NCI-H1105 (cell line): ENCODE data around the gene FLOT1.

ENCODE experiments used
- DNase-seq: peaks from one replicate; lab custom pipeline; 2025; lab: John Stamatoyannopoulos, UW

The FLOT1 gene

DNA sequence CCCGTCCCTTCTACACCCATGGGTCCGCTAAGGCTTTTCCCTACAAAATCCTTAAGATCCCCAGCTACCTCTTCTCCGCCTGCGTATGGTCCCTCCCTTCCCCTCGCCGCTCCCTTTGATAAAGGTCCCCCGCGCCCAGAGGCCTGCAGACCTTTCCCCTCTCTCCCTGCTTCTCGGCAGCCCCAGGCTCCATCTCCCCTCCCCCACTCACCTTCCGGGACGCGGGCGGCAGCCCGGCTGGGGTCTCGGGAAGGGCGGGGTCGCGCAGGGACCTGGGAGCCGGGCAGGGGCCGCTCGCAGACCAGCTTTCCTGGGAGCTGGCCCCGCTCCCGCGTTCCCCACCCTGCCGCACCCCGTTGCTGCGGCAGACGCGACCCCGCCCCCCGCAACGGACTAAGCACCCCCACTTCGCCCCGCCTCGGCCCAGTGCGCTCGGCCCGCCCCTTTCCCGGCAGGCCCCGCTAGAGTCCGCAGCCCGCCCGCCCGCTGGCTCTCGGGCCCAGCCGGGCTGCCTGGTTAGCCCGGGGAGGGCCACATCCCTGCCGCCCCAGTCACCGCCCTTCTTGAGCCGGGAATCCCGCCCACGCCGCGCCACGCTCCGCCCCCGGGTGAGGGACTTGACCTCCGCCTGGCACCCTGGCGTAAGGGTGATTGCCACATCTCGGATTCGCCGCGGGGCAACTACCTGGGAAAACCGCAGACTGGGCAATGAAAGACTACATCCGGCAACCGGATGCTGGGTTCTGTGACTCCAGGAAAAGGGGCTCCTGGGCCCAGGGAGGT lies at the start of gene FLOT1:
FLOT1 (minus strand) TSS at position 372 of the 783 bp plus-strand sequence. CDS start 498 bp downstream, outside the sequence.
- peak; percentile 81 for DNase-seq

DNA sequence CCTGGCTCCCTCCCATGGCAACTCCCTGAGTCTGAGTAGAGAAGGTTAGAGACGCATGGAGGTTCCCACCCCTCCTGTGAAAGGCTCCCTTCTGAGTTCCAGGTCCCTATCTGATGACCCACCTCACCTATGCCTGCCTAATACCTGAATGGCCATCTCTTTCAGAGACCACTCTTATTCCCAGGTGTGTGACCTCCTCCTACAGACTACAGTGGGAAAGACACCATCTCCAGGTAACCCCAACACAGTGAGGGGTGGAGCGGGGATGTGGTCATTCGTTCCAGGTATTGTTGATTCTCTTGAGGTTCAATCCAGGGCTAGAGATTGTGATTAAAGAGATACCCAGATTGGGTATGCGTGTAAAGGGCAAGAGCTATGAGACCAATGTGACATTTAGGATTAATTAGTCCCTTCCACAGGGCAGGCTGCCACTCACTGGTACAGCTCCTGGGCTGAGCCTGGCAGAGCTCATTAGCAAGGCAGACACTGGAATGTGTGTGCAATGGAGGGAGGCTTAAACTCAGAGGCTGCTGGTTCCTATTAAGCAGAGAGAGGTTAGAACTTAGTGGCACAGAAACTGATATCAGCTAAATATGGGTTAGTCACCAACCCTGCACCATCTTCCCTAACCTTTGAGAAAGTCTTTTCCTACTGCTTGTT lies 48.4 kb upstream of the FLOT1 start:
- DNase-seq = no peak

GRCh38 chr6:30789606-30790005 lies 47.1 kb upstream of the FLOT1 start:
- DNase-seq = no peak

DNA sequence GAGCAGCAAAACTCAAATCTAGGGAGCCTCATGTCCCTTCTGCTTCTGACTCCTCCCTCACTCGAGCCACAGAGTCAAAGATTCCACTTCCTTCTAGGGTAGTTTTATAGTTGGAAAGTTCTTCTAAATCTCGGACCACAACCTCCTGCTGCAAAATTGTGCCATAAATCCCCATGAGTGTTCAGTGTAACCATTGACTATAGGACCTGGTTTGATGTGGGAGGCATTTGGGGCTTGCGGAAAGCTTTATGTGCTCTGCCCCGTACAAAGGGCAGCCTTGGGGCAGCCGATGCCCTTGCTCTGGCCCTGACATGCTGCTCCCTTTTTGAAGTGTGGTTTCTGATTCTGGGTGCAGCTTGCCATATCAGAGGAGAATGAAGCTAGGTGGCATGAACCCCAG lies 45.5 kb upstream of the FLOT1 start:
- no peak for DNase-seq

DNA sequence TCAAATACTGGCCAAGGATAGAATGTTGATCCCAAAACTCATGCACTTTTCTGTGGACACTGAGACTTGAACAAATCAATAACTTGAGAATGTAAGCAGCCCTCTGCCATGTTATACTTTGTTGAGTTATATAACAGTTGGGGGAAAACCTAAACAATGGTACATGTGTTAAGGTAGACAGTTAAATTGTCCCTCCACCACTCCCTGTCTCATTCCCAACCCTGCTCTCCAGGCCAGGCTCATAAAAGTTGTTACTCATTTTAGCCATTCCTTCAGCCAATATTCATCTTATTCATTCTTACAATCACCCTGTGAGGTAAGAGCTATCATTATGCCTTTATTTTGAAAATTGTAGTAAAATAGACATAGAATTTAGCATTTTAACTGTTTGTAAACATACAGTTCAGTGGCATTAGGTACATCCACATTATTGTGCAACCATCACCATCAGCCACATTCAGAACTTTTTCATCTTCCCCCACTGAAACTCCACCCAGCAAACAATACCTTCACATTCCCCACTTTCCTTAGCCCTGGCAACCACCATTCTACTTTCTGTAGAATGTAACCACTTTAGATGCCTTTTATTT lies 40.0 kb upstream of the FLOT1 start:
- DNase-seq = no peak

DNA sequence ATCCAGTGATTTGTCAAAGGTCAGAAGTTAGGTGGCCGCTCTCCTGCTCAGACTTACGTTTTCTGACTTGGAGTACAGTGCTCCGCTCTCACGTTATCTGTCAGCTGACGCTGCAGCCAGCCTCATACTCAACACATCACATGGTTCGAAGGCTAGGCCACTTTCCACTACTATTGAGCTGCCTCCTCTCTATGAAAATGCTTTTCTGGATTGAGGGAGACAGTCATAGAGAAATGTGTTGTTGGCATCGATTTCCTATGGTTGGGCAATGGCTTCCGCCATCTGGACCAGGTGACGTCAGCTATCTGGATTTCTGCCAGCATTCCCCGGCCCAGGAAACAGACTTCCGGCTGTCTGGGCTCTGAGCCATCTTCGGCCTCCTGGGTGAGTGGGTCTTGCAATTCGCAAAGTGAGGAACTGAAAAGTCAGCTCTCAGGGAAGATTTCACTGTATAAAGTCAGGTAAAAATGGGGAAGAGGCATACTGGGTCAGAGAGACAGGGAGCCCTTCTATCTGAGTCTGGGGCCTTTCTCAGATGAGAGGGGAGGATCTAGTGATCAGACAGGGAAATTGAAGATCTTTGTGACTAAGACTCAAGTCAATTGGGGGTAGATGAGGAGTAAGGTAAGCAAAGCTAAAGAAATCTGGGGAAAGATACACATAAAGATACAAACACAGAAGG lies 39.4 kb upstream of the FLOT1 start:
- DNase-seq = peak; percentile 92

GRCh38 chr6:30781395-30781742 lies 38.9 kb upstream of the FLOT1 start:
- no peak for DNase-seq

- DNase-seq = no peak
Observed at GRCh38 chr6:30780642-30780920, 38.1 kb upstream of the FLOT1 start.

- no peak for DNase-seq
Observed at GRCh38 chr6:30779850-30780641, 37.6 kb upstream of the FLOT1 start.

DNA sequence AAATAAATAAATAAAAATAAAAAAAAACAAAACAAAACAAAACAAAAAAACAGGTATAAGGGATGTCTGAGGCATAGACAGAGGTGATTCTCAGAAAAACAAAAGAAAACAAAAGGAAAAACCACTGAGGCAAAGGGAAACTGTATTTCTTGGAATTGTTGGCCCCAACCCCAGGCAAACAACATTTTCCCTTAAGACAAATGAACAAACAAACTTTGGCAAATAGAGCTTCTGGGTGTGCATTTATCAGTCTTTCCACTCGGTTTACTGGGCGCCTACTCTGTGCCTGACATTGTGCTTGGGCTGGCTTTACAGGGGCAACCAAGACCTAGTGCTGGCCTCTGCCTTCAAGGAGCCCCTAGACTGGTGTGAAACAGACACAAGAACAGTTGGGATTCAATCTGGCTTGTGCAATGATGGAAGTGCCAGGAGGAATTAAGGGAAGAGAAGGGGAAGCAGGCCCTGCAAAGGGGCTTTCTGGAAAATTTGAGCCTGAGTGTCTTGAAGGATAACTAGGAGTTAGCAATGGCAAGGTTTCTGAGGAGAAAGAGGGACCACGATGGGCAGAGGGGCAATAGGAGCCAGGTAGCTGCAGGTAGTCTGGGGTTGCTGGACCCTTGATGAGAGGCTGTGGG lies 35.6 kb upstream of the FLOT1 start:
- no peak for DNase-seq

GRCh38 chr6:30777155-30777485 lies 34.6 kb upstream of the FLOT1 start:
- no peak for DNase-seq

DNA sequence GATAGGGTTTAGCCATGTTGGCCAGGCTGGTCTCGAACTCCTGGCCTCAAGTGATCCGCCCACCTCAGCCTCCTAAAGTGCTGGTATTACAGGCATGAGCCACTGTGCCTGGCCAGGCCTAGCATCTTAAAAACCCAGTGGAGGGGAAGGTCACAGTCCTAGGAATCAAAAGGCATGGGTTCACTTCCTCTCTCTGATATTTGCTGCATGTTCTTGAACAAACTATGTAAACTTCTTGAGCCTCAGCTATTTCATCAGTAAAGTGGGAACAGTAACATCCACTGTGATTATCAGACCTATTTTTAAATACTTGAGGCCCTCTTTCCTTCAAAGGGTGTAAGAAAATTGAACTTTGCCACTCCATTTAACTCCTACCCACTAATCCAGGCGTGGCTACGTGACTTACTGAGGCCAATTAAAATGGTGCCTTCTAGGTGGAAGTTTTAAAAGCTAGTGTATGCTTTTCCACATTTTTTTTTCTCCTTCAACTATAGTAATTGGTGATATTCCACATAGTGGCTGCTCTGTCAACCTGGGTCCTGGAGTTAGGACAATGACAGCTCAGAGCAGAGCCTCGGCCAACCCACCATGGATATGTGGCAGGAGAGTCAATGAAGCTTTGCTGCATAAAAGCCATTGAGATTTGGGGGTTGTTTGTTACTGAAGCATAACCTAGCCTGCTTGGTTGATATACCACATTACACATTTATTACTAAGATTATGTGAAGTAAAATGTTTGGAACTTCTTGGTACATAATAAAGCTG lies 34.1 kb upstream of the FLOT1 start:
- DNase-seq = no peak

DNA sequence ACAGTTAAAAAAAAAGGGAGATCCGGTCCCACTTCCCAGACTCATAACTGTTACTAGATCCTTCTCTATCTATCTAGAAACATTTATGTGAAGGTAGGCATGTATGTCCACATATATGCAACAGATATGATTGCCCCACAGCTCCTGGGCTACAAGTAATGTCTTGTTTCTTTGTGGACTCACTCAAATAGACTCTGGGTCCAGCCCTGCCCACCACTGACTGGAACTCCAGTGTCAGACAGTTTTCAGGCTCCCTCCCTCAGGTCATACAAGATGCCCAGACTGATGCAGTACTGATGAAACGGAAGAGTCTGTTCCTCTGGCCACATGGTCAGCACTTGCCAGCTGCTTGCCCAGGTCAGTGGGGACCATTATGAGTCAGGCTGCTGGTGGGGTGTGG lies 32.6 kb upstream of the FLOT1 start:
- no peak for DNase-seq

DNA sequence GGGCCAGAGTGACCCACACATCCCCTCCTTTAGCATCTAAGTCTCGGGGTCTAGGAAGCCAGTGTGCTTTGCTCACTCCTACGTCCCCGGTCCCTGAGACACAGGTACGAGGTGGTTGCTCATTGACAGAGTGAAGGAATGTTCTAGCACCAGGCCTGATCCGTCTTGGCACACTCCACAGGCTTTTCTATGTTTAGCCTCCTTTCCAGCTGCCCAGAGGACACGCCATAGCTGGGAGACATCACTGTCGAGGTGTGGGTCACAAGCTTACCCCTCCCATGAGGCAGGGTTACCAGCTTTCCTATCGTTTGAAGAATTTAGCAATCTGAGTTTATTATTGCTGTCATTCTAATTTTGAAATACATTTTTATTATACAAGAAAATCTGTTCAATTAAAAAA lies 32.2 kb upstream of the FLOT1 start:
- no peak for DNase-seq

GRCh38 chr6:30770592-30770991 lies 28.1 kb upstream of the FLOT1 start:
- no peak for DNase-seq

DNA sequence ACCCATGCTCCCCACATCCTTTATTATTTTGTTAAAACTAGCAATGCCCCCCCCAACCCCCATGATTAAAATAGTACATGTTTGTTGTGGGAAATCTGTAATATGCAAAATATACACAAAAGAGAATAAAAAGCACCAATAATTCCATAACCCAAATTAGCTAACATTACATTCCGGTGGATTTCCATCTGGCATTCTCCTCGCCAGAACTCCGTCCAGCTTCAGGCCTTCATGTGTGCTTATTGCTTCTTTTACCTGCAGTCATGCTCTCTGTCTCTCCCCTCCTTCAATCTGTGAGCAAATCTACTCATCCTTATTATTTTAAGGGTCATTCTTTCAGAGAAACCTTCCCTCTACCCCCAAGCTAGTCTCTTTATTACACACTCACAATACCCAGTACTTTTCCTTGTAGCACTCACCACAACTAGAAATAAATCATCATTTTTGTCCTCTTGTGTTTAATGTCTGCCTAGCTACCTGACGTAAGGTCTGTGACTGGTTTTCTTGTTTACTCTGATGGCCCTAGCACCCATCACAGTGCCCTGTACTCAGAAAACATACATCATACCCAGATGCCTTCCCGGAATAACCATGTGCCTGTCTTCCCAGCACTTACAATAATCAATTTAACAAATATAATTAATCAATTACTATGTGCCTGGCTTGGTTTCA lies 27.5 kb upstream of the FLOT1 start:
- no peak for DNase-seq

DNA sequence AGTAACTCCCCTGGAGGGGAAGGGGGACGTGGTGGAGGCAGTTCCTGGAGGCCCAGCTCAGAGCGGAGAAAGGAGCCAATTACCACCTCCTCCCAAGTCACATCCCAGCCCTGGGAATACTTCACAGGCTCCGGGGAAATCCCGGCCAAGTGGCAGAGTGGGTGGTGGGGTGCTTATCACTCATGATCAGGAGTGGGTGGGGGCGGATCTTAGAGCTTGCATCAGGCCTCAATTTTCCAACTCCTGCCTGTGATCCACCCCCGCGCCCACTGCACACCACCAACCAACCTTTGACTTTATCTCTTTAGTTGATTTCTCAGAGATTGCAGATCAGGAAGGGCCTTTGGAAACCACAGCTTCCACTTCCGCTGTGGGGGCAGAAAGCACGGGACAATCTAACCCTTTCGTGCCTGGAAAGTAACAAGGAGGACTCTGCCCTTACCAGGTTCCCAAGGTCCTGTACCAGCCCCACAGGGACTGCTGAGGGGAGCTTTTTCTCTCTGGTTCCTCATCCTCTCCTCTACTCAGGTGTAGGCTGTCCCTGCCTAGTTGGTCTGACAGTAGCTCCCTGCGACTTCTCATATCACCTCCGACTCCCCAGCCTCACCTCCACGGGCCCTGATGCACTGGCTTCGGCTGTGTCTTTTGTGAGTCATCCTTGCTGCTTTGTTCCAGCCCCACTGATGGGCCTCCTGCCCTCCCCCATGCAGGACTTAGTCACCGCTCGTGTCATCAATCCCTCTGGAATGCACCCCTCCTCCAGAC lies 26.8 kb upstream of the FLOT1 start:
- DNase-seq = no peak

DNA sequence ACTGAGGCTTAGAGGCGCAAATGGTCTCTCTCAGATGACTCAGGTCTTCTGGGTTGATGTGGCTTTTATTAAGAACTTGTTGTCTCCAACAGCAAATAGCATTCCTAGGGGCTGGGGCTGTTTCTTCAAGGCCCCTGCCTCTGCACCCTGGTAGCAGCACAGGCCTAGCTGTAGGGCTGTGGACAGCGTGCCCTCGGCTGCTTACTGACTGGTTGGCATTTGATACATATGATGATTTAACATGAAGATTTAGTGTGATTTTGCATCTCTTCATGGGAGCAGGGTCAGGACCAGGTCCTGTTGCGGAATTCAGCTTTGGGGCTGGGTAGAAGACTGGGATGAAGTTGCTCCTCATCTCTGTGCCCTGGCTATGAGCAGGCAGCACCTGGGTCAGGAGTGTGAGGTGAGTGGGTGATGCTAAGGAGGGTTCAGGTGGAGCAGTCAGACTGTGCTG lies 26.2 kb upstream of the FLOT1 start:
- DNase-seq = no peak

GRCh38 chr6:30767944-30768301 lies 25.4 kb upstream of the FLOT1 start:
- DNase-seq = no peak
